Liver (tissue), 9 donors: ENCODE results near the gene MTHFS. TPM values are rescaled to one million over a fixed set of nuclear protein-coding genes. Genes with fewer than 3 reads are reported as not detected.

Source experiments
- DNase-seq: peaks from one replicate; pipeline ENCODE4 v3.0.0-alpha.2; 2017; ENCODE audit warnings: low spot score
- H3K27ac ChIP-seq, 2 donors: one replicate each; pipeline ENCODE4 v1.7.0; 2013; ENCODE audit warnings: inconsistent platforms in 2 of 2, low read length in 2 of 2, control low read depth in 1 of 2, low read depth in 1 of 2, mild to moderate bottlenecking in 1 of 2
- H3K27me3 ChIP-seq, 4 donors: one replicate each; pipeline versions ENCODE4 v1.6.1 to v1.7.0; 2013; ENCODE audit warnings: low read length in 3 of 4, inconsistent platforms in 1 of 4, mild to moderate bottlenecking in 1 of 4, moderate library complexity in 1 of 4; ENCODE audit not compliant: control insufficient read depth in 4 of 4, insufficient read depth in 4 of 4
- H3K36me3 ChIP-seq, 4 donors: one replicate each; pipeline versions ENCODE4 v1.6.1 to v1.7.0; 2013; ENCODE audit warnings: low read length in 3 of 4, mild to moderate bottlenecking in 3 of 4, low read depth in 1 of 4, moderate library complexity in 1 of 4; ENCODE audit not compliant: control insufficient read depth in 4 of 4, insufficient read depth in 3 of 4
- H3K4me1 ChIP-seq, 4 donors: one replicate each; pipeline versions ENCODE4 v1.6.1 to v1.7.0; 2013; ENCODE audit warnings: low read length in 3 of 4, mild to moderate bottlenecking in 3 of 4, moderate library complexity in 1 of 4; ENCODE audit not compliant: control insufficient read depth in 4 of 4, insufficient read depth in 4 of 4
- H3K4me3 ChIP-seq, 3 donors: one replicate each; pipeline versions ENCODE4 v1.6.1 to v1.7.0; 2013; ENCODE audit warnings: low read length in 3 of 3, control low read depth in 1 of 3, low read depth in 1 of 3, mild to moderate bottlenecking in 1 of 3
- H3K9ac ChIP-seq, 2 donors: one replicate each; pipeline ENCODE4 v1.7.0; 2013; ENCODE audit warnings: low read length in 2 of 2, mild to moderate bottlenecking in 2 of 2, moderate library complexity in 2 of 2, control low read depth in 1 of 2, low read depth in 1 of 2
- H3K9me3 ChIP-seq, 4 donors: one replicate each; pipeline versions ENCODE4 v1.6.1 to v1.7.0; 2013; ENCODE audit warnings: low read length in 3 of 4; ENCODE audit not compliant: control insufficient read depth in 4 of 4
- ATF3 ChIP-seq: IDR thresholded peaks from 2 replicates; pipeline ENCODE4 v1.6.1; 2016; ENCODE audit warnings: antibody characterized with exemption
- EGR1 ChIP-seq, 2 donors: IDR thresholded peaks; 2 replicates each; pipeline ENCODE4 v1.6.1; 2016 to 2018; ENCODE audit warnings: antibody characterized with exemption in 2 of 2, low read depth in 2 of 2
- FOXA1 ChIP-seq: IDR thresholded peaks from 2 replicates; pipeline ENCODE4 v1.6.1; 2016; ENCODE audit warnings: antibody characterized with exemption
- FOXA2 ChIP-seq: IDR thresholded peaks from 2 replicates; pipeline ENCODE4 v1.6.1; 2016; ENCODE audit warnings: antibody characterized with exemption
- GABPA ChIP-seq, 2 donors: IDR thresholded peaks in 1 of 2; conservative IDR thresholded peaks in 1 of 2; 2 replicates each; pipeline ENCODE4 v1.6.1; 2016; ENCODE audit warnings: antibody characterized with exemption in 2 of 2, mild to moderate bottlenecking in 1 of 2, moderate library complexity in 1 of 2
- HNF4A ChIP-seq, 2 donors: conservative IDR thresholded peaks; 2 replicates each; pipeline ENCODE4 v1.6.1; 2016; ENCODE audit warnings: antibody characterized with exemption in 2 of 2, mild to moderate bottlenecking in 2 of 2
- HNF4G ChIP-seq: IDR thresholded peaks from 2 replicates; pipeline ENCODE4 v1.6.1; 2016; ENCODE audit warnings: antibody characterized with exemption
- JUND ChIP-seq, 2 donors: IDR thresholded peaks; 2 replicates each; pipeline ENCODE4 v1.6.1; 2016; ENCODE audit warnings: antibody characterized with exemption in 2 of 2
- MAX ChIP-seq: IDR thresholded peaks from 2 replicates; pipeline ENCODE4 v1.6.1; 2016; ENCODE audit warnings: antibody characterized with exemption
- NR2F2 ChIP-seq: IDR thresholded peaks from 2 replicates; pipeline ENCODE4 v1.6.1; 2016; ENCODE audit warnings: antibody characterized with exemption
- RAD21 ChIP-seq, 2 donors: IDR thresholded peaks; 2 replicates each; pipeline ENCODE4 v1.6.1; 2016; ENCODE audit warnings: antibody characterized with exemption in 2 of 2, mild to moderate bottlenecking in 2 of 2
- RXRA ChIP-seq, 2 donors: IDR thresholded peaks; 2 replicates each; pipeline ENCODE4 v1.6.1; 2017 to 2018; ENCODE audit warnings: antibody characterized with exemption in 2 of 2, mild to moderate bottlenecking in 1 of 2
- SP1 ChIP-seq: IDR thresholded peaks from 2 replicates; pipeline ENCODE4 v1.6.1; 2018; ENCODE audit warnings: antibody characterized with exemption, mild to moderate bottlenecking
- TAF1 ChIP-seq: conservative IDR thresholded peaks from 2 replicates; pipeline ENCODE4 v1.6.1; 2016; ENCODE audit warnings: antibody characterized with exemption, mild to moderate bottlenecking
- YY1 ChIP-seq: IDR thresholded peaks from 2 replicates; pipeline ENCODE4 v1.6.1; 2016; ENCODE audit warnings: antibody characterized with exemption, mild to moderate bottlenecking
- WGBS: extraction: QIAGEN DNeasy Blood & Tissue Kit; methylation state at CpG from one replicate; pipeline ENCODE4 v1.1.7; 2013; 5-methylcytosine and 5-hydroxymethylcytosine counted together
- polyA plus RNA-seq, 2 donors: library from polyadenylated mRNA; stranded (reverse) in 1 of 2; unstranded in 1 of 2; fragments of 200-250 nt in 1 of 2; fragments of >200 nt in 1 of 2; fragmentation: Nextera tagmentation in 1 of 2; extraction: Ambion mirVana in 1 of 2; gene quantifications; one replicate each; pipeline versions ENCODE4 v1.2.1 to v1.2.3, GENCODE V29; 2013 to 2015
- total RNA-seq, 2 donors: library from RNA; depleted of rRNA; stranded (reverse); fragments of >200 nt; gene quantifications; one replicate each; pipeline ENCODE4 v1.2.3, GENCODE V29; 2014
- TF ChIP-seq, protein P1 (sequence below): IDR thresholded peaks from 2 replicates; pipeline ENCODE4 v1.6.1; 2016; ENCODE audit warnings: antibody characterized with exemption, mild to moderate bottlenecking
- TF ChIP-seq, protein P2 (sequence below): IDR thresholded peaks from 2 replicates; pipeline ENCODE4 v1.6.1; 2016; ENCODE audit warnings: antibody characterized with exemption
- TF ChIP-seq, protein P3 (sequence below): fragments of 150-350 bp; IDR thresholded peaks from 2 replicates; pipeline ENCODE4 v1.5.1; 2017; ENCODE audit warnings: improper control_type of control experiment, low read depth, low read length; ENCODE audit not compliant: missing input control
- donor health status: healthy.
- donor health status: healthy.
- donor health status: healthy.
- donor health status: healthy.
- donor health status: healthy.

Gene MTHFS
- total and polyA plus RNA-seq, 4 donors, result 40.9 to 338 (median 157) TPM

DNA sequence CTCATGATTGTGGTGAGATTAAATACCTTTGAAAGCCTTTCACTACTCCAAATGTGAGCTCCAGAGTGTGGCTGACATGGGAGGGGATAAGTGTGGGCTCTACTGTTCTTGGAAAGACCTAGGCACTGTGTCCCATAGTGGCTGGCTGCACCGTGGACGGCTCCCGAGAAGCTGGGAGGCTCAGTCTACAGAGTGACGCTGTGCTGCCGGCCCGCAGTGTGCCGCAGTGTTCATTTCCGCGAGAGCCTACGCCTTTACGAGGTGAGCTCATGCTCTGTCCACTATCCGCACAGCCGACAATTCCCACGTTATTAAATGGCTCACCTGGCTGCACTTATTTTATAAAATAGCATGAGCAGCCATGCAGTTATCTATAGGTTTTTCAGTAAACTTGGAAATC lies 66.9 kb downstream of the MTHFS start:
- Histone ChIP-seq H3K4me3 (no peak overlapping the region), H3K27me3 (no peaks in the 10 kb centered on the region), H3K9ac (no peak overlapping the region), H3K27ac (no peak overlapping the region), H3K9me3 (no peaks in the 10 kb centered on the region), H3K4me1 (no peaks in the 10 kb centered on the region), H3K36me3 (peaks cover 0 to 32% (median 13%) of the 10 kb centered on the region in 4 donors)
- DNase-seq, result no peak
- 97% methylated on average over 14 of the region's 14 CpGs for WGBS
- TF ChIP-seq JUND (IDR thresholded peaks at IDR 0.05) (no peak), GABPA (IDR thresholded peaks at IDR 0.05 in 1 of 2, conservative IDR thresholded peaks at IDR 0.05 in 1 of 2) (no peak), SP1 (no peak), MAX (no peak), RAD21 (IDR thresholded peaks at IDR 0.05) (no peak), EGR1 (IDR thresholded peaks at IDR 0.05; ENCODE audit: low read depth in 2 of 2) (no peak), TAF1 (no peak), RXRA (IDR thresholded peaks at IDR 0.05) (no peak), FOXA1 (no peak), ATF3 (no peak), NR2F2 (no peak), FOXA2 (no peak), HNF4G (no peak), YY1 (no peak), HNF4A (conservative IDR thresholded peaks at IDR 0.05) (no peak)
- TF ChIP-seq, protein P1, sequence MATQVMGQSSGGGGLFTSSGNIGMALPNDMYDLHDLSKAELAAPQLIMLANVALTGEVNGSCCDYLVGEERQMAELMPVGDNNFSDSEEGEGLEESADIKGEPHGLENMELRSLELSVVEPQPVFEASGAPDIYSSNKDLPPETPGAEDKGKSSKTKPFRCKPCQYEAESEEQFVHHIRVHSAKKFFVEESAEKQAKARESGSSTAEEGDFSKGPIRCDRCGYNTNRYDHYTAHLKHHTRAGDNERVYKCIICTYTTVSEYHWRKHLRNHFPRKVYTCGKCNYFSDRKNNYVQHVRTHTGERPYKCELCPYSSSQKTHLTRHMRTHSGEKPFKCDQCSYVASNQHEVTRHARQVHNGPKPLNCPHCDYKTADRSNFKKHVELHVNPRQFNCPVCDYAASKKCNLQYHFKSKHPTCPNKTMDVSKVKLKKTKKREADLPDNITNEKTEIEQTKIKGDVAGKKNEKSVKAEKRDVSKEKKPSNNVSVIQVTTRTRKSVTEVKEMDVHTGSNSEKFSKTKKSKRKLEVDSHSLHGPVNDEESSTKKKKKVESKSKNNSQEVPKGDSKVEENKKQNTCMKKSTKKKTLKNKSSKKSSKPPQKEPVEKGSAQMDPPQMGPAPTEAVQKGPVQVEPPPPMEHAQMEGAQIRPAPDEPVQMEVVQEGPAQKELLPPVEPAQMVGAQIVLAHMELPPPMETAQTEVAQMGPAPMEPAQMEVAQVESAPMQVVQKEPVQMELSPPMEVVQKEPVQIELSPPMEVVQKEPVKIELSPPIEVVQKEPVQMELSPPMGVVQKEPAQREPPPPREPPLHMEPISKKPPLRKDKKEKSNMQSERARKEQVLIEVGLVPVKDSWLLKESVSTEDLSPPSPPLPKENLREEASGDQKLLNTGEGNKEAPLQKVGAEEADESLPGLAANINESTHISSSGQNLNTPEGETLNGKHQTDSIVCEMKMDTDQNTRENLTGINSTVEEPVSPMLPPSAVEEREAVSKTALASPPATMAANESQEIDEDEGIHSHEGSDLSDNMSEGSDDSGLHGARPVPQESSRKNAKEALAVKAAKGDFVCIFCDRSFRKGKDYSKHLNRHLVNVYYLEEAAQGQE, result no peak
- TF ChIP-seq, protein P2, sequence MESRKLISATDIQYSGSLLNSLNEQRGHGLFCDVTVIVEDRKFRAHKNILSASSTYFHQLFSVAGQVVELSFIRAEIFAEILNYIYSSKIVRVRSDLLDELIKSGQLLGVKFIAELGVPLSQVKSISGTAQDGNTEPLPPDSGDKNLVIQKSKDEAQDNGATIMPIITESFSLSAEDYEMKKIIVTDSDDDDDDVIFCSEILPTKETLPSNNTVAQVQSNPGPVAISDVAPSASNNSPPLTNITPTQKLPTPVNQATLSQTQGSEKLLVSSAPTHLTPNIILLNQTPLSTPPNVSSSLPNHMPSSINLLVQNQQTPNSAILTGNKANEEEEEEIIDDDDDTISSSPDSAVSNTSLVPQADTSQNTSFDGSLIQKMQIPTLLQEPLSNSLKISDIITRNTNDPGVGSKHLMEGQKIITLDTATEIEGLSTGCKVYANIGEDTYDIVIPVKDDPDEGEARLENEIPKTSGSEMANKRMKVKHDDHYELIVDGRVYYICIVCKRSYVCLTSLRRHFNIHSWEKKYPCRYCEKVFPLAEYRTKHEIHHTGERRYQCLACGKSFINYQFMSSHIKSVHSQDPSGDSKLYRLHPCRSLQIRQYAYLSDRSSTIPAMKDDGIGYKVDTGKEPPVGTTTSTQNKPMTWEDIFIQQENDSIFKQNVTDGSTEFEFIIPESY, result no peak
- TF ChIP-seq, protein P3, sequence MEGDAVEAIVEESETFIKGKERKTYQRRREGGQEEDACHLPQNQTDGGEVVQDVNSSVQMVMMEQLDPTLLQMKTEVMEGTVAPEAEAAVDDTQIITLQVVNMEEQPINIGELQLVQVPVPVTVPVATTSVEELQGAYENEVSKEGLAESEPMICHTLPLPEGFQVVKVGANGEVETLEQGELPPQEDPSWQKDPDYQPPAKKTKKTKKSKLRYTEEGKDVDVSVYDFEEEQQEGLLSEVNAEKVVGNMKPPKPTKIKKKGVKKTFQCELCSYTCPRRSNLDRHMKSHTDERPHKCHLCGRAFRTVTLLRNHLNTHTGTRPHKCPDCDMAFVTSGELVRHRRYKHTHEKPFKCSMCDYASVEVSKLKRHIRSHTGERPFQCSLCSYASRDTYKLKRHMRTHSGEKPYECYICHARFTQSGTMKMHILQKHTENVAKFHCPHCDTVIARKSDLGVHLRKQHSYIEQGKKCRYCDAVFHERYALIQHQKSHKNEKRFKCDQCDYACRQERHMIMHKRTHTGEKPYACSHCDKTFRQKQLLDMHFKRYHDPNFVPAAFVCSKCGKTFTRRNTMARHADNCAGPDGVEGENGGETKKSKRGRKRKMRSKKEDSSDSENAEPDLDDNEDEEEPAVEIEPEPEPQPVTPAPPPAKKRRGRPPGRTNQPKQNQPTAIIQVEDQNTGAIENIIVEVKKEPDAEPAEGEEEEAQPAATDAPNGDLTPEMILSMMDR, result no peak
